HepG2 (cell line): ENCODE measurements around the gene FAH. TPM values are rescaled to one million over a fixed set of nuclear protein-coding genes. Genes with fewer than 3 reads are reported as not detected.
A peak's percentile ranks its signal among the peaks of the same experiment; 100 is the strongest.

Source experiments
- AKAP8 ChIP-seq: sonication (generic); formaldehyde crosslinking; IDR thresholded peaks from 2 replicates; pipeline ENCODE4 v1.5.1; 2020; ENCODE audit warnings: mild to moderate bottlenecking, missing genetic modification reagents
- ARID5B ChIP-seq: IDR thresholded peaks from 2 replicates; pipeline ENCODE4 v1.4.0; 2020; ENCODE audit warnings: mild to moderate bottlenecking, missing genetic modification reagents
- ASH2L ChIP-seq: fragments of 300-600, 200-600 bp; sonication (generic); IDR thresholded peaks from 2 replicates; pipeline ENCODE4 v1.7.0; 2017; ENCODE audit warnings: low read depth, mild to moderate bottlenecking, moderate library complexity, mixed read lengths, low read length; ENCODE audit not compliant: insufficient read length
- CBX1 ChIP-seq: IDR thresholded peaks from one replicate; pipeline ENCODE4 v1.6.1; 2016; ENCODE audit warnings: antibody characterized with exemption, low read depth
- CEBPG ChIP-seq: IDR thresholded peaks from 2 replicates; pipeline ENCODE4 v1.6.1; 2016
- FOXA3 ChIP-seq: IDR thresholded peaks from 2 replicates; pipeline ENCODE4 v1.6.1; 2016; ENCODE audit warnings: missing genetic modification reagents, missing compliant biosample characterization
- FOXJ3 ChIP-seq: sonication (generic); formaldehyde crosslinking; IDR thresholded peaks from 2 replicates; pipeline ENCODE4 v1.4.0; 2020; ENCODE audit warnings: missing genetic modification reagents, mild to moderate bottlenecking, borderline replicate concordance
- GABPB1 ChIP-seq: IDR thresholded peaks from 2 replicates; pipeline ENCODE4 v1.6.1; 2016; ENCODE audit warnings: mild to moderate bottlenecking, missing genetic modification reagents, moderate library complexity, missing compliant biosample characterization
- HDAC2 ChIP-seq: sonication (generic); formaldehyde crosslinking; IDR thresholded peaks from 2 replicates; pipeline ENCODE4 v1.4.0; 2020; ENCODE audit warnings: missing genetic modification reagents
- KDM1A ChIP-seq: IDR thresholded peaks from 2 replicates; pipeline ENCODE4 v1.6.1; 2016; ENCODE audit warnings: missing compliant biosample characterization
- SAP130 ChIP-seq: IDR thresholded peaks from 2 replicates; pipeline ENCODE4 v1.6.1; 2016; ENCODE audit warnings: low read depth
- SMARCC2 ChIP-seq: fragments of 450-650 bp; IDR thresholded peaks from 2 replicates; pipeline ENCODE4 v1.6.1; 2017; ENCODE audit warnings: antibody characterized with exemption, mild to moderate bottlenecking
- SNAI1 ChIP-seq: sonication (generic); formaldehyde crosslinking; IDR thresholded peaks from 2 replicates; pipeline ENCODE4 v1.5.0; 2020; ENCODE audit warnings: mild to moderate bottlenecking, missing genetic modification reagents, borderline replicate concordance
- SOX13 ChIP-seq, 3 experiments: fragments of 450-650 bp in 1 of 3; sonication (generic) in 1 of 3; formaldehyde crosslinking in 1 of 3; IDR thresholded peaks in 2 of 3; conservative IDR thresholded peaks in 1 of 3; 2 replicates each; pipeline versions ENCODE4 v1.5.0 to v1.6.1; 2016 to 2020; ENCODE audit warnings: antibody characterized with exemption in 1 of 3, mild to moderate bottlenecking in 1 of 3, missing compliant biosample characterization in 1 of 3, missing genetic modification reagents in 1 of 3, moderate library complexity in 1 of 3
- ZBTB42 ChIP-seq: sonication (generic); formaldehyde crosslinking; IDR thresholded peaks from 2 replicates; pipeline ENCODE4 v1.5.0; 2020; ENCODE audit warnings: mild to moderate bottlenecking, missing genetic modification reagents
- ZFX ChIP-seq: sonication (generic); formaldehyde crosslinking; IDR thresholded peaks from 2 replicates; pipeline ENCODE4 v1.4.0; 2020; ENCODE audit warnings: mild to moderate bottlenecking, low read depth, missing genetic modification reagents, moderate library complexity
- ZNF205 ChIP-seq: IDR thresholded peaks from 2 replicates; pipeline ENCODE4 v1.6.1; 2018; ENCODE audit warnings: missing biosample characterization, missing genetic modification reagents
- ZNF616 ChIP-seq: sonication (generic); formaldehyde crosslinking; IDR thresholded peaks from 2 replicates; pipeline ENCODE4 v1.5.0; 2020; ENCODE audit warnings: low read depth, mild to moderate bottlenecking, missing genetic modification reagents
- ZNF629 ChIP-seq: sonication (generic); formaldehyde crosslinking; conservative IDR thresholded peaks from 2 replicates; pipeline ENCODE4 v1.5.0; 2020; ENCODE audit warnings: missing genetic modification reagents
- ZNF644 ChIP-seq: IDR thresholded peaks from 2 replicates; pipeline ENCODE4 v1.6.1; 2016; ENCODE audit warnings: low read depth
- ZNF724P ChIP-seq: sonication (generic); formaldehyde crosslinking; IDR thresholded peaks from 2 replicates; pipeline ENCODE4 v1.8.0; 2022; ENCODE audit warnings: missing genetic modification reagents, borderline replicate concordance
- ZSCAN29 ChIP-seq: sonication (generic); formaldehyde crosslinking; conservative IDR thresholded peaks from 2 replicates; pipeline ENCODE4 v1.4.0; 2020; ENCODE audit warnings: mild to moderate bottlenecking, missing genetic modification reagents
- ZSCAN5A ChIP-seq: sonication (generic); formaldehyde crosslinking; IDR thresholded peaks from 2 replicates; pipeline ENCODE4 v1.8.0; 2022; ENCODE audit warnings: mild to moderate bottlenecking, missing genetic modification reagents, borderline replicate concordance
- polyA plus RNA-seq, 8 experiments: library from polyadenylated mRNA; depleted of rRNA in 3 of 8; stranded (reverse) in 7 of 8; unstranded in 1 of 8; fragments of >200 nt; fragmentation: Illumina TruSeq in 4 of 8; extraction: Trizol in 4 of 8; gene quantifications; 2 replicates each; pipeline versions ENCODE4 v1.2.1 to v1.2.3, GENCODE V29; 2011 to 2016; ENCODE audit warnings: low read depth in 4 of 8, missing spikeins in 1 of 8, mixed read lengths in 1 of 8; ENCODE audit not compliant: insufficient read depth in 1 of 8
- total RNA-seq, 5 experiments: library from RNA; depleted of rRNA; stranded (reverse); fragments of >200 nt; fragmentation: Illumina TruSeq; extraction: Trizol; gene quantifications; 2 replicates each; pipeline ENCODE4 v1.2.3, GENCODE V29; 2016; ENCODE audit warnings: low read depth in 1 of 5

FAH gene
- total and polyA plus RNA-seq, 2 of the 13 experiments (the other 11 are each of a cell fraction or from before 2014, with no cell fraction given), result 36.6 to 75.0 TPM

- TF ChIP-seq SOX13 (IDR thresholded peaks at IDR 0.05) (no peak), SOX13 (CRISPR knock-in tag; conservative IDR thresholded peaks at IDR 0.05 in 1 of 2, IDR thresholded peaks at IDR 0.05 in 1 of 2) (peak in 1 of 2 experiments; percentile 48; a peak in 2 of 4 replicates), ARID5B (CRISPR knock-in tag) (peak; percentile 84), ZSCAN29 (CRISPR knock-in tag) (no peak), ZNF205 (CRISPR knock-in tag) (peak; percentile 28; the same call in 1 of the 2 replicates), SAP130 (CRISPR knock-in tag) (peak; percentile 31; the same call in 1 of the 2 replicates), ZSCAN5A (peak; percentile 42; the same call in 1 of the 2 replicates), KDM1A (0 out of 2 replicates have a peak, but pooled peaks have one; percentile 19), ZNF616 (CRISPR knock-in tag) (no peak), FOXA3 (CRISPR knock-in tag) (0 out of 2 replicates have a peak, but pooled peaks have one; percentile 6), GABPB1 (CRISPR knock-in tag) (no peak), HDAC2 (CRISPR knock-in tag) (peak; percentile 31; the same call in 1 of the 2 replicates), AKAP8 (no peak), ZNF724P (CRISPR knock-in tag) (no peak), CEBPG (CRISPR knock-in tag) (0 out of 2 replicates have a peak, but pooled peaks have one; percentile 17), ZNF644 (peak; percentile 92), FOXJ3 (CRISPR knock-in tag) (no peak), SMARCC2 (no peak), ASH2L (peak; percentile 32), ZFX (CRISPR knock-in tag) (peak; percentile 52; the same call in 1 of the 2 replicates), ZNF629 (CRISPR knock-in tag) (0 out of 2 replicates have a peak, but pooled peaks have one; percentile 21), CBX1 (no peak), ZBTB42 (CRISPR knock-in tag) (no peak), SNAI1 (no peak)
Measured at GRCh38 chr15:80191897-80192595, 39.2 kb downstream of the FAH start (continued).
